Activated CD8-positive, alpha-beta T cell treated with anti-CD3 and anti-CD28 coated beads for 36 hours (primary cell): ENCODE data around the gene RP9. TPM values are rescaled to one million over a fixed set of nuclear protein-coding genes. Genes with fewer than 3 reads are reported as not detected.

Experiments used
- ATAC-seq: fragments of 200-7000 bp; cut with Tn5 transposase; one replicate; pipeline ENCODE4 v1.10.0; 2021; ENCODE audit warnings: mild to moderate bottlenecking, moderate library complexity
- CTCF ChIA-PET: fragments of 350-600 bp; sonication (Branson Sonifier 250); formaldehyde crosslinking; loops from one replicate; lab custom pipeline; 2021; ENCODE audit warnings: antibody characterized with exemption; lab: Charles Lee
- POLR2A ChIA-PET: fragments of 350-600 bp; sonication (Branson Sonifier 250); formaldehyde crosslinking; loops from one replicate; lab custom pipeline; 2021; ENCODE audit warnings: antibody characterized with exemption; lab: Charles Lee
- DNase-seq: peaks from one replicate; pipeline ENCODE4 v3.0.0-alpha.2; 2020
- H3K27ac Mint-ChIP-seq: one replicate; pipeline ENCODE4 v1.8.0; 2021; ENCODE audit warnings: mild to moderate bottlenecking, mixed read lengths
- H3K27me3 Mint-ChIP-seq: one replicate; pipeline ENCODE4 v1.8.0; 2021; ENCODE audit warnings: mixed read lengths
- H3K36me3 Mint-ChIP-seq: one replicate; pipeline ENCODE4 v1.8.0; 2021; ENCODE audit warnings: low read depth, mixed read lengths
- H3K4me1 Mint-ChIP-seq: one replicate; pipeline ENCODE4 v1.8.0; 2021; ENCODE audit warnings: low read depth, mixed read lengths
- H3K4me3 Mint-ChIP-seq: one replicate; pipeline ENCODE4 v1.8.0; 2021; ENCODE audit warnings: mild to moderate bottlenecking, moderate library complexity, mixed read lengths
- H3K9me3 Mint-ChIP-seq: one replicate; pipeline ENCODE4 v1.8.0; 2021; ENCODE audit warnings: mixed read lengths
- CTCF ChIP-seq: fragments of 200-600 bp; IDR thresholded peaks from one replicate; pipeline ENCODE4 v1.8.0; 2022; ENCODE audit warnings: antibody characterized with exemption, mild to moderate bottlenecking
- intact Hi-C: fragments of 100-400 bp; cut with micrococcal nuclease; formaldehyde crosslinking; loops from one replicate; pipeline ENCODE4 v1.10.0; 2022
- total RNA-seq, 2 experiments: library from RNA; stranded (reverse); gene quantifications; one replicate each; pipeline ENCODE4 v1.2.3, GENCODE V29; 2021

The RP9 gene
- total RNA-seq, 2 experiments from 2014 or later: 14.2 to 15.4 TPM

GRCh38 chr7:33055158-33055557 lies 54.0 kb downstream of the RP9 start:
- H3K4me3 Mint-ChIP-seq: no peak overlapping the region
- H3K36me3 Mint-ChIP-seq: peaks cover 22% of the 10 kb centered on the region
- ATAC-seq (no peak), DNase-seq (no peak)
- peak overlapping the region; percentile 77 for H3K27ac Mint-ChIP-seq
- H3K27me3 Mint-ChIP-seq: no peaks in the 10 kb centered on the region
- H3K4me1 Mint-ChIP-seq: peaks cover 61% of the 10 kb centered on the region
- intact Hi-C loops: no loop called here
- no peaks in the 10 kb centered on the region for H3K9me3 Mint-ChIP-seq
- ChIA-PET CTCF (interaction anchor here (1.2 to 1.3 kb wide), 2 partner anchors 54 to 208 kb away, joined by 4 to 8 read pairs; partner anchors contain the start of gene RP9), POLR2A (no interaction called here)
- no peak for TF ChIP-seq CTCF

DNA sequence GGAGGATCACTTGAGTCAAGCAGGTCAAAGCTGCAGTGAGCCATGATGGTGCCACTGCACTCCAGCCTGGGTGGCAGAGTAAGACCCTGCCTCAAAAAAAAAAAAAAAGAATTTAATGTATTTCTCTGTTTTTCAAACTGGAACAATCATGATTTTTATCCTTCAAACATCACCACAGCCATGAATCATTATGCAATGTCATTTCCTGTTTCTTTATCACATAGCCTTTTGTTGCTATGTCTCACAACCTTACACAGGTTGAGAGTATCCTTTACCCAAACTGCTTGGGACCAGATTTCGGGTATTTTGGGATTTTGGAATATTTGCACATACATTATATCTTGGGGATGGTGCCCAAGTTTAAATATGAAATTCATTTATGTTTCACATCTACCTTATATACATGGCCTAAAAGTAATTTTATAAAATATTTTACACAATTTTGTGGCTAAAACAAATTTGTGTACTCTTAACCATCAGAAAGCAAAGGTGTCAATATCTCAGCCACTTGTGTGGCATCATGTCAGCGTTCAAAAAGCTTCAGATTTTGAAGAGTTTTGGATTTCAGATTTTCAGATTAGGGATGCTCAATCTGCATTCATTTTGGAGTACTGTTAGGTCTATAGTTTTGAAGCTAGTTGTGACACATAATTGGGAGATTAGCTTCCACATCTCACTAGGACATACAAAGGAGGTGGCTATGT lies 54.8 kb downstream of the RP9 start:
- peaks cover 56% of the 10 kb centered on the region for H3K4me1 Mint-ChIP-seq

GRCh38 chr7:33053721-33054120 lies 55.5 kb downstream of the RP9 start:
- no peak for TF ChIP-seq CTCF
- CTCF ChIA-PET: interaction anchor here (0.9 to 3.1 kb wide), 8 partner anchors 8 to 253 kb away, joined by 3 to 20 read pairs (median 3); partner anchors contain the start of genes NT5C3A and RP9
- Mint-ChIP-seq H3K36me3 (peaks cover 14% of the 10 kb centered on the region), H3K27me3 (no peaks in the 10 kb centered on the region), H3K4me3 (no peak overlapping the region), H3K4me1 (peaks cover 49% of the 10 kb centered on the region), H3K27ac (peak overlapping the region; percentile 77), H3K9me3 (no peaks in the 10 kb centered on the region)
- ATAC-seq (peak; percentile 14), DNase-seq (no peak)
- POLR2A ChIA-PET: interaction anchor here (0.9 to 2.0 kb wide), 4 partner anchors 9 to 163 kb away, joined by 3 to 7 read pairs (median 5); partner anchors contain the start of gene NT5C3A
- intact Hi-C loops: no loop called here

More for the DNA sequence above, 54.8 kb downstream of the RP9 start:
- H3K27me3 Mint-ChIP-seq: no peaks in the 10 kb centered on the region
- peak overlapping the region; percentile 77 for H3K27ac Mint-ChIP-seq
- ATAC-seq (peak; percentile 80), DNase-seq (no peak)
- peaks cover 17% of the 10 kb centered on the region for H3K36me3 Mint-ChIP-seq
- TF ChIP-seq CTCF: no peak
- intact Hi-C loops: no loop called here
- ChIA-PET CTCF (interaction anchor here (0.9 to 3.1 kb wide), 8 partner anchors 7 to 254 kb away, joined by 3 to 20 read pairs (median 3); partner anchors contain the start of genes NT5C3A and RP9), POLR2A (interaction anchor here (0.9 to 2.0 kb wide), 3 partner anchors 8 to 111 kb away, joined by 4 to 7 read pairs (median 6); partner anchors contain the start of gene NT5C3A)
- H3K4me3 Mint-ChIP-seq: no peak overlapping the region
- H3K9me3 Mint-ChIP-seq: no peaks in the 10 kb centered on the region

DNA sequence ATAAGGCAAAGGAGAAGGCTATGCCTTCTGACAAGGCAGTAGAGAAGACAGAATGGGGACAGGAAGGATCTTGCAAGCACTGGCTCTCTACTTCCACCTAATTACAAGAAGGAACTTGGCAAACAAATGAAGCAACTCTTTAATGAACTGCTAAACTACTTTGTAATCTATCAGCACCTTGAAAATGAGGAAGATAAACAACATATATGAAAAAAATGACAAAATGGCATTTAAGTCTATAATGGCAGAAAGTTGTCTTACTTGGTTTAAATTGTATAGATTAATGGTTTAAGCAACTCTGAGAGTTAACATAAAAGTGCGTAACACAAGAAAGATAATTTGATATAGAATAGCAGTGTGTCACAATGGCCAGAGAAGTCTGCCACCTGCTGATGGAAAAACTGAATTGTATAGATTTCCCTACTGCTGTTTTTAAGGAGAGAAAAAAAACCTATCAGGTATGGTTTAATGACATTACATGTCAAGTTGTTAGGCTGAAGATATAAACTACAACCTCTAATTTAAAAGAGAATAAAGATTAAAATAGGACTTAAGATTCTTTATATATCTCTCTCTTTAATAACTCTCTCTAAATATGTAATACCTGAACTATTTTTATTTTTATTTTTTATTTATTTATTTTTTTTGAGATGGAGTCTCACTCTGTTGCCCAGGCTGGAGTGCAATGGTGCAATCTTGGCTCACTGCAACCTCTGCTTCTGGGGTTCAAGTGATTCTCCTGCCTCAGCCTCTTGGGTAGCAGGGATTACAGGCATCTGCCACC lies 58.5 kb downstream of the RP9 start:
- ChIA-PET POLR2A (no interaction called here), CTCF (interaction anchor here (0.6 to 3.1 kb wide), 5 partner anchors 11 to 204 kb away, joined by 4 to 20 read pairs (median 8); partner anchors contain the start of gene RP9)
- H3K9me3 Mint-ChIP-seq: no peaks in the 10 kb centered on the region
- ATAC-seq (peak; percentile 64), DNase-seq (peak; percentile 39)
- peaks cover 3% of the 10 kb centered on the region for H3K36me3 Mint-ChIP-seq
- H3K4me1 Mint-ChIP-seq: peaks cover 47% of the 10 kb centered on the region
- intact Hi-C loops: no loop called here
- no peaks in the 10 kb centered on the region for H3K27me3 Mint-ChIP-seq
- no peak overlapping the region for H3K27ac Mint-ChIP-seq
- no peak overlapping the region for H3K4me3 Mint-ChIP-seq
- peak; percentile 71 for TF ChIP-seq CTCF
